HG03432 (cell line): ENCODE data around the gene SEMA6D.

Experiments
- ATAC-seq: cut with Tn5 transposase; IDR thresholded peaks from one replicate; pipeline ENCODE4 v1.9.1; 2021; ENCODE audit warnings: mild to moderate bottlenecking, moderate library complexity; ENCODE audit not compliant: unreplicated experiment

Gene SEMA6D

GRCh38 chr15:47717036-47717612, at the start of gene SEMA6D:
TSS of gene SEMA6D (plus strand) at chr15:47717505. CDS start at chr15:47759799, 42,294 bp downstream.
- ATAC-seq: no peak

GRCh38 chr15:47669221-47669620, 48.1 kb upstream of the SEMA6D start:
- ATAC-seq: no peak

GRCh38 chr15:47670365-47670764, 46.9 kb upstream of the SEMA6D start:
- no peak for ATAC-seq

GRCh38 chr15:47673232-47673761, 44.0 kb upstream of the SEMA6D start:
- ATAC-seq: no peak

- no peak for ATAC-seq
Measured at GRCh38 chr15:47674586-47675232, 42.6 kb upstream of the SEMA6D start.

- no peak for ATAC-seq
Measured at GRCh38 chr15:47675735-47676134, 41.6 kb upstream of the SEMA6D start.

- no peak for ATAC-seq
Measured at GRCh38 chr15:47678040-47678439, 39.3 kb upstream of the SEMA6D start.

GRCh38 chr15:47682661-47683060, 34.6 kb upstream of the SEMA6D start:
- ATAC-seq: no peak

- ATAC-seq: no peak
Measured at GRCh38 chr15:47685141-47685870, 32.0 kb upstream of the SEMA6D start.

GRCh38 chr15:47688573-47689086, 28.7 kb upstream of the SEMA6D start:
- ATAC-seq: no peak

- ATAC-seq: no peak
Measured at GRCh38 chr15:47689660-47690059, 27.6 kb upstream of the SEMA6D start.

- no peak for ATAC-seq
Measured at GRCh38 chr15:47691882-47692281, 25.4 kb upstream of the SEMA6D start.

GRCh38 chr15:47696351-47696750, 21.0 kb upstream of the SEMA6D start:
- no peak for ATAC-seq

- no peak for ATAC-seq
Measured at GRCh38 chr15:47705281-47705997, 11.9 kb upstream of the SEMA6D start.

- no peak for ATAC-seq
Measured at GRCh38 chr15:47707391-47707790, 9.9 kb upstream of the SEMA6D start.

- ATAC-seq: no peak
Measured at GRCh38 chr15:47708161-47708980, 8.9 kb upstream of the SEMA6D start.

GRCh38 chr15:47711655-47712054, 5.7 kb upstream of the SEMA6D start:
- no peak for ATAC-seq

GRCh38 chr15:47715402-47715801, 1.9 kb upstream of the SEMA6D start:
- no peak for ATAC-seq

- ATAC-seq: no peak
Measured at GRCh38 chr15:47715856-47716445, 1.4 kb upstream of the SEMA6D start.

- ATAC-seq: no peak
Measured at GRCh38 chr15:47716516-47716915, 789 bp upstream of the SEMA6D start.
